ENCODE measurements around the gene IFT81. TPM values are rescaled to one million over a fixed set of nuclear protein-coding genes. Genes with fewer than 3 reads are reported as not detected.
"Not testable (repeated sequence)": the region's sequence is repeated elsewhere in the genome, so short reads cannot be mapped to it uniquely, and the experiment has no call there.

The IFT81 gene
- total RNA-seq, 1 experiment from 2014 or later, result 32.9 TPM

DNA sequence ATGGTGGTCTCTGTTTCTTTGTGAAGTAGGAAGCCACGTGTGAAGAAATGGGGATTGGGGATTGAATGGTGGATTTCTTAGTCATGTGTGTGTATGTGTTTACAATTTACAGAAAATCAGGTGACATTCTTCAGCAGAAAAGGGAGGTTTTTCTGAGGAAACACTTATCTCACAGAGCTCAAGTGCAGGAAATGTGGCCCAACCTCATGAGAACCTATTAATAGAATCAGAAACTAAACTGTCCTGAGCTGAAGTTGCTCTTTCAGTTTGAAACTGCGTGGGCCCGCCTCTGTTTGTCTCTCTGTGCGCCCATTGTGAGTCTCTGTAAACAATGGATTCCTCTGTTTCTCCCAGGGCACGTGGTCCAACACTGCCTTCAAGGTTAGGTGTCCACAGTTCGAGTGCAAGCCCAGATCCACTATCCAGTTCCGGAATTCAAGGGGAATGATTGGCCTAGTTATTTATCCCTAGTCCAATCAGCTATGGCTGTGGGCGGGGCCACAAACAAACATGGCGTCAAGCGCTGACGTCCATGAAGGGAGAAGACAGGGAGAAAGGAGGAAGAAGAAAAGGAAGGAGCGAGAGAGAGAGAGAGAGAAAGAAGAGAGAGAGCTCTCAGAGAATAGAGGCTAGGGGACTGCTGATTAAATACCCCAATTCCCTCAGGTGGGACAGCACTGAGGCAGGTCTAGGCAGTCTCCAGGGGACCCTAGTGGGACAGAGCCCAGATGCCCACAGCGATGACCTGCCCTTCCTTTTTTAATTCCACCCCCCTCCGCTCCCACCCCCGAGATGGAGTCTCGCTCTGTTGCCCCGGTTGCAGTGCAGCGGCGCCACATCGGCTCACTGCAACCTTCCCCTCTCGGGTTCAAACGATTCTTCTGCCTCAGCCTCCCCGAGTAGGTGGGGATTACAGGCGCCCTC, 44.4 kb upstream of the IFT81 start:
- CTCF ChIA-PET, result no interaction called here
- DNase-seq (ENCODE audit: low spot score), result no peak
- no peak overlapping the region for H3K4me3 ChIP-seq (ENCODE audit: low read depth, low read length, poor library complexity, severe bottlenecking)
- no peaks in the 10 kb centered on the region for H3K9me3 ChIP-seq (ENCODE audit: low read depth, low read length, poor library complexity, severe bottlenecking)
- no TSS peak for BruUV-seq (replicated peaks)
- no peaks in the 10 kb centered on the region for H3K4me1 ChIP-seq (ENCODE audit: insufficient read depth, low read length, poor library complexity, severe bottlenecking)
- POLR2A ChIA-PET (ENCODE audit: low non-redundant PET), result no interaction called here
- no peak overlapping the region for H3K27ac ChIP-seq (ENCODE audit: low read depth, low read length, poor library complexity, severe bottlenecking)
- no peak for TF ChIP-seq CTCF (conservative IDR thresholded peaks at IDR 0.05; ENCODE audit: low read depth, low read length)
- TF ChIP-seq EZH2 (IDR thresholded peaks at IDR 0.05; ENCODE audit: borderline replicate concordance, low read depth, low read length, poor library complexity, severe bottlenecking), result no peak
- intact Hi-C loops (cut with micrococcal nuclease; ENCODE audit: unreplicated experiment), result no loop called here
- no peaks in the 10 kb centered on the region for H3K27me3 ChIP-seq (replicated peaks; ENCODE audit: insufficient read depth, low read depth, low read length, poor library complexity)
- H3K36me3 ChIP-seq (ENCODE audit: insufficient read depth, low read length, poor library complexity, severe bottlenecking), result no peaks in the 10 kb centered on the region

- intact Hi-C loops (cut with micrococcal nuclease; ENCODE audit: unreplicated experiment), result no loop called here
- DNase-seq (ENCODE audit: low spot score), result no peak
- Histone ChIP-seq H3K4me3 (ENCODE audit: low read depth, low read length, poor library complexity, severe bottlenecking) (no peak overlapping the region), H3K9me3 (ENCODE audit: low read depth, low read length, poor library complexity, severe bottlenecking) (no peaks in the 10 kb centered on the region), H3K27me3 (replicated peaks; ENCODE audit: insufficient read depth, low read depth, low read length, poor library complexity) (no peaks in the 10 kb centered on the region), H3K4me1 (ENCODE audit: insufficient read depth, low read length, poor library complexity, severe bottlenecking) (no peaks in the 10 kb centered on the region), H3K36me3 (ENCODE audit: insufficient read depth, low read length, poor library complexity, severe bottlenecking) (no peaks in the 10 kb centered on the region), H3K27ac (ENCODE audit: low read depth, low read length, poor library complexity, severe bottlenecking) (no peak overlapping the region)
- CTCF ChIA-PET, result no interaction called here
- TF ChIP-seq CTCF (conservative IDR thresholded peaks at IDR 0.05; ENCODE audit: low read depth, low read length), result no peak
- TF ChIP-seq EZH2 (IDR thresholded peaks at IDR 0.05; ENCODE audit: borderline replicate concordance, low read depth, low read length, poor library complexity, severe bottlenecking), result no peak
- BruUV-seq (replicated peaks), result no TSS peak
- POLR2A ChIA-PET (ENCODE audit: low non-redundant PET), result no interaction called here
Measured at GRCh38 chr12:110080410-110080809, 43.7 kb upstream of the IFT81 start.

DNA sequence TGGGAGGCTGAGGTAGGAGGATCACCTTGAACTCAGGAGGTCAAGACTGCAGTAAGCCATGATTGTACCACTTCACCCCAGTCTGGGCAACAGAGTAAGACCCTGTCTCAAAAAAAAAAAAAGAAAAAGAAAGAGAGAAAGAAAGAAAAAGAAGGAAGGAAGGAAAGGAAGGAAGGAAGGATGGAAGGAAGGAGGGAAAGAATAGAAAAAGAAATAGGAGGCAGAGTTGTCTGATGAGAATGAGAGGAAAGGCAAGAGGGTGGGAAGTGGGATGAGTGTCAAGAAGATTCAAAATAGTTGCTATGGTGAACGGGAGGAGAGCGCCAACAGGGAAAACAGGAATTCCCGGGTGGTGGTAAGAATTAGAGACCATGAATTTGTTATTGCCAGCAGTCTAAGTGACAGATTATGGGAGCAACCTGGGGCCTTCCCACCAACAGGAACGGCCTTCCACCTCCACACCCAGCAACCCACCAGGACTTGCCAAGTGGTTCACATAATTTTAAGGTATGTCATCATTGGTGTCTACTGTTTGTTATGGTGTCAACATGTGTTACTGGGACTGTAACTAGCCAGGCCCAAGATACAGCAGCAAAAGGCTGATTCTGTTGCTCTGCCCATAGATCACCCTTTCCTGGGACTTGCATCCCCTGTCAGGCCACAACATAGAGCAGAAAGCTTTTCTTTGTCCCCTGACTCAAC, 39.7 kb upstream of the IFT81 start:
- no peak for TF ChIP-seq EZH2 (IDR thresholded peaks at IDR 0.05; ENCODE audit: borderline replicate concordance, low read depth, low read length, poor library complexity, severe bottlenecking)
- intact Hi-C loops (cut with micrococcal nuclease; ENCODE audit: unreplicated experiment), result no loop called here
- Histone ChIP-seq H3K36me3 (ENCODE audit: insufficient read depth, low read length, poor library complexity, severe bottlenecking) (no peaks in the 10 kb centered on the region), H3K9me3 (ENCODE audit: low read depth, low read length, poor library complexity, severe bottlenecking) (no peaks in the 10 kb centered on the region), H3K4me1 (ENCODE audit: insufficient read depth, low read length, poor library complexity, severe bottlenecking) (no peaks in the 10 kb centered on the region), H3K27ac (ENCODE audit: low read depth, low read length, poor library complexity, severe bottlenecking) (no peak overlapping the region), H3K4me3 (ENCODE audit: low read depth, low read length, poor library complexity, severe bottlenecking) (no peak overlapping the region), H3K27me3 (replicated peaks; ENCODE audit: insufficient read depth, low read depth, low read length, poor library complexity) (no peaks in the 10 kb centered on the region)
- ChIA-PET CTCF (no interaction called here), POLR2A (ENCODE audit: low non-redundant PET) (no interaction called here)
- no TSS peak for BruUV-seq (replicated peaks)
- no peak for DNase-seq (ENCODE audit: low spot score)

DNA sequence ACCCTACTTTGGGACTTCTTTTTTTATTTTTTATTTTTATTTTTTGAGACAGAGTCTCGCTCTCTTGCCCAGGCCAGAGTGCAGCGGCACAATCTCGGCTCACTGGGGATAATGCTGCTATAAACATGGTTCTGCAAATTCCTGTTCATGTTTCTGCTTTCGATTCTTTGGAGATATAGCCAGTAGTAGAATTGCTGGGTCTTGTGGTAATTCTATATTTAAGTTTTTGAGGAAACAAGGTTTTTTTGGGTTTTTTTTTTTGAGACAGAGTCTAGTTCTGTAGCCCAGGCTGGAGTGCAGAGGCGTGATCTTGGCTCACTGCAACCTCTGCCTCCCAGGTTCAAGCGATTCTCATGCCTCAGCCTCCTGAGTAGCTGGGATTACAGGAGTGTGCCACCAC, 35.9 kb upstream of the IFT81 start:
- H3K27ac ChIP-seq (ENCODE audit: low read depth, low read length, poor library complexity, severe bottlenecking); CTCF ChIA-PET; POLR2A ChIA-PET (ENCODE audit: low non-redundant PET); H3K36me3 ChIP-seq (ENCODE audit: insufficient read depth, low read length, poor library complexity, severe bottlenecking); intact Hi-C loops (cut with micrococcal nuclease; ENCODE audit: unreplicated experiment); H3K4me3 ChIP-seq (ENCODE audit: low read depth, low read length, poor library complexity, severe bottlenecking); H3K9me3 ChIP-seq (ENCODE audit: low read depth, low read length, poor library complexity, severe bottlenecking); H3K4me1 ChIP-seq (ENCODE audit: insufficient read depth, low read length, poor library complexity, severe bottlenecking); BruUV-seq (replicated peaks); DNase-seq (ENCODE audit: low spot score); H3K27me3 ChIP-seq (replicated peaks; ENCODE audit: insufficient read depth, low read depth, low read length, poor library complexity): not testable (repeated sequence)
